Neutrophil (primary cell): ENCODE measurements around the gene SLC22A9.
"Not testable (repeated sequence)": the region's sequence is repeated elsewhere in the genome, so short reads cannot be mapped to it uniquely, and the experiment has no call there.

Experiments used
- H3K27ac ChIP-seq: fragments of 200-600 bp; sonication (generic); 2 replicates; pipeline ENCODE4 v1.5.1; 2016; ENCODE audit warnings: mild to moderate bottlenecking, moderate library complexity
- H3K27me3 ChIP-seq: fragments of 200-600 bp; sonication (generic); 2 replicates; pipeline ENCODE4 v1.6.0; 2016; ENCODE audit warnings: mild to moderate bottlenecking
- H3K36me3 ChIP-seq: fragments of 200-600 bp; sonication (generic); 2 replicates; pipeline ENCODE4 v1.5.1; 2017
- H3K4me1 ChIP-seq, 2 experiments: fragments of 200-600 bp in 1 of 2; sonication (generic) in 1 of 2; 1 replicate in 1 of 2; 2 replicates in 1 of 2; pipeline versions ENCODE4 v1.5.1 to v1.6.1; 2013 to 2016; ENCODE audit warnings: low read depth in 1 of 2, low read length in 1 of 2, mild to moderate bottlenecking in 1 of 2, moderate library complexity in 1 of 2; ENCODE audit not compliant: control insufficient read depth in 1 of 2, insufficient read depth in 1 of 2
- H3K4me3 ChIP-seq, 2 experiments: fragments of 200-600 bp in 1 of 2; sonication (generic) in 1 of 2; 1 replicate in 1 of 2; 2 replicates in 1 of 2; pipeline ENCODE4 v1.5.1; 2013 to 2016; ENCODE audit warnings: low read depth in 1 of 2, low read length in 1 of 2, mild to moderate bottlenecking in 1 of 2, moderate library complexity in 1 of 2
- H3K9me3 ChIP-seq: fragments of 200-600 bp; sonication (generic); 2 replicates; pipeline ENCODE4 v1.5.1; 2016
- CTCF ChIP-seq: fragments of 200-600 bp; sonication (generic); IDR thresholded peaks from 2 replicates; pipeline ENCODE4 v1.5.1; 2016; ENCODE audit warnings: antibody characterized with exemption

SLC22A9 gene

GRCh38 chr11:63369165-63369970 is at the start of gene SLC22A9:
Gene SLC22A9 (plus strand): TSS chr11:63369785. CDS start chr11:63370057, 272 bp downstream.
- Histone ChIP-seq H3K4me3 (no peak within 1 kb of the TSS), H3K9me3 (no peaks in the 10 kb centered on the region), H3K27me3 (peaks cover 44% of the 10 kb centered on the region), H3K36me3 (no peaks in the 10 kb centered on the region), H3K4me1 (no peaks in the 10 kb centered on the region), H3K27ac (no peak within 1 kb of the TSS)
- TF ChIP-seq CTCF = no peak

GRCh38 chr11:63321723-63322122 is 47.9 kb upstream of the SLC22A9 start:
- Histone ChIP-seq H3K4me3 (no peak overlapping the region), H3K4me1 (no peaks in the 10 kb centered on the region), H3K9me3 (no peaks in the 10 kb centered on the region), H3K27me3 (no peaks in the 10 kb centered on the region), H3K27ac (no peak overlapping the region), H3K36me3 (no peaks in the 10 kb centered on the region)
- no peak for TF ChIP-seq CTCF

- H3K27ac ChIP-seq, H3K4me3 ChIP-seq, H3K9me3 ChIP-seq, H3K4me1 ChIP-seq, H3K36me3 ChIP-seq, H3K27me3 ChIP-seq: not testable (repeated sequence)
Observed at GRCh38 chr11:63335089-63335488, 34.5 kb upstream of the SLC22A9 start.

GRCh38 chr11:63337070-63337469 is 32.5 kb upstream of the SLC22A9 start:
- Histone ChIP-seq H3K9me3 (no peaks in the 10 kb centered on the region), H3K27me3 (no peaks in the 10 kb centered on the region), H3K27ac (no peak overlapping the region), H3K4me1 (no peaks in the 10 kb centered on the region), H3K4me3 (no peak overlapping the region), H3K36me3 (no peaks in the 10 kb centered on the region)
- no peak for TF ChIP-seq CTCF

GRCh38 chr11:63343130-63343529 is 26.5 kb upstream of the SLC22A9 start:
- TF ChIP-seq CTCF = no peak

GRCh38 chr11:63352144-63352543 is 17.4 kb upstream of the SLC22A9 start:
- no peak for TF ChIP-seq CTCF
- Histone ChIP-seq H3K4me3 (no peak overlapping the region), H3K27me3 (no peaks in the 10 kb centered on the region), H3K4me1 (no peaks in the 10 kb centered on the region), H3K27ac (no peak overlapping the region), H3K36me3 (no peaks in the 10 kb centered on the region), H3K9me3 (no peaks in the 10 kb centered on the region)

More at GRCh38 chr11:63343130-63343529, 26.5 kb upstream of the SLC22A9 start:
- no peaks in the 10 kb centered on the region for H3K27me3 ChIP-seq
- H3K4me1 ChIP-seq = no peaks in the 10 kb centered on the region
- no peaks in the 10 kb centered on the region for H3K36me3 ChIP-seq
- no peak overlapping the region for H3K4me3 ChIP-seq
- no peak overlapping the region for H3K27ac ChIP-seq
- H3K9me3 ChIP-seq = no peaks in the 10 kb centered on the region
